Activated T-cell treated with anti-CD3 and anti-CD28 coated beads, Interleukin-2, amount 50 U/mL, for 4 hours (primary cell): Measurements from ENCODE around the gene RETN. TPM values are rescaled to one million over a fixed set of nuclear protein-coding genes. Genes with fewer than 3 reads are reported as not detected.

Experiments
- ATAC-seq, 2 donors: fragments of 200-7000 bp; cut with Tn5 transposase; one replicate each; pipeline ENCODE4 v1.10.0; 2021
- DNase-seq: peaks from one replicate; pipeline ENCODE4 v3.0.0-alpha.2; 2020
- H3K27me3 Mint-ChIP-seq: one replicate; pipeline ENCODE4 v1.8.0; 2021; ENCODE audit warnings: low read depth, mixed read lengths
- H3K36me3 Mint-ChIP-seq: one replicate; pipeline ENCODE4 v1.8.0; 2022; ENCODE audit warnings: mixed read lengths; ENCODE audit not compliant: insufficient read depth
- H3K4me1 Mint-ChIP-seq: one replicate; pipeline ENCODE4 v1.8.0; 2021; ENCODE audit warnings: low read depth, mixed read lengths
- H3K4me3 Mint-ChIP-seq: one replicate; pipeline ENCODE4 v1.8.0; 2021; ENCODE audit warnings: mild to moderate bottlenecking, moderate library complexity, mixed read lengths
- H3K9me3 Mint-ChIP-seq: one replicate; pipeline ENCODE4 v1.8.0; 2021; ENCODE audit warnings: mixed read lengths
- total RNA-seq, 3 donors: library from RNA; stranded (reverse); gene quantifications; one replicate each; pipeline ENCODE4 v1.2.1, GENCODE V29; 2021

RETN gene
- total RNA-seq, 3 donors from 2014 or later = not detected

DNA sequence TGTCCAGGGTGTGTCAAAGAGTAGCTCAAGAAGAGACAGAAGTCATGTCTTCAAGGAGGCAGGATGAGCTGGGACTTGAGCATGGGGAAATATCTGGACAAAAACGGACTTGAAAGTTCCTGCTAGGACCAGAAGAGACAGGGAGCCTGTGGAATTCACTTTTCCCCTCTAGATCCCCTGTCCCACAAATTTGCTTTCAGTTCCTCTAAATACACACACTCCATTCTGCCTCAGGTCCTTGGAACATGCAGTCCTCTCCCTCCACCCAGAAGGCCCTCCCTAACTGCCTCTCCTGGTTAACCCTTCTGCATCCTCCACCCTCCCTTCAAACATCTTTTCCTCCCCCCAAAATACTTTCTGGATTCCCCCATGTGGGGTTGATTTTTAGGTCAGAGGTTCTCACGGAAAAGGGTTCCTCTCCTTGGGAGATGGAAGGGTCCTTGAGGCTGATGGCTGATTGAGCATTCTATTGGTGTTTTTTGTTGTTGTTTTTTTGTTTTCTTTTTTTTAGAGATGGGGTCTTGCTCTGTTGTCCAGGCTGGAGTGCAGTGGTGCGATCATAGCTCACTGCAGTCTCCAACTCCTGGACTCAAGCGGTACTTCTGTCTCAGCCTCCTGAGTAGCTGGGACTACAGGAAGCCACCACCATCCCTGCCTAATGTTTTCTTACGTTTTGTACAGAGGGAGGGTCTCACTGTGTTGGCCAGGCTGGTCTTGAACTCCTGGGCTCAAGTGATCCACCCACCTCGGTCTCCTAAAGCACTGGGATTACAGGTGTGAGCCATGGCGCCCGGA lies 6.9 kb upstream of the RETN start:
- Mint-ChIP-seq H3K36me3 (no peaks in the 10 kb centered on the region), H3K4me3 (no peak overlapping the region), H3K27me3 (peaks cover 7% of the 10 kb centered on the region), H3K4me1 (peaks cover 12% of the 10 kb centered on the region), H3K9me3 (no peaks in the 10 kb centered on the region)
- ATAC-seq = no peak
- DNase-seq = no peak

DNA sequence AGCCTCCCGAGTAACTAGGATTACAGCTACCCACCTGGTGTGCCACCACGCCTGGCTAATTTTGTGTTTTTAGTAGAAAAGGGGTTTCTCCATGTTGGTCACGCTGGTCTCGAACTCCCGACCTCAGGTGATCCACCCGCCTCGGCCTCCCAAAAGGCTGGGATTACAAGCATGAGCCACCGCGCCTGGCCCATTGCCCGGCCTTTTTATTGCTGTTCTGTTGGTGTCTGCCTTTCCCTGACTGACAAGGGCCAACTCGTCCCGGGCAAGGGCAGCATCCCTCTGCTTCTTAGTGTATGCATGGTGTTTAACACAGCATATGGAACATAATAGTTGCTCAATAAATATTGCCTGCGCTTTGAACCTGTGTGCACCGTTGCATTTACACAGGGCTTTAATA lies 6.2 kb upstream of the RETN start:
- peaks cover 8% of the 10 kb centered on the region for H3K27me3 Mint-ChIP-seq
- H3K4me3 Mint-ChIP-seq = no peak overlapping the region
- DNase-seq = no peak
- no peak for ATAC-seq
- peaks cover 8% of the 10 kb centered on the region for H3K4me1 Mint-ChIP-seq
- H3K9me3 Mint-ChIP-seq = no peaks in the 10 kb centered on the region
- H3K36me3 Mint-ChIP-seq = no peaks in the 10 kb centered on the region

DNA sequence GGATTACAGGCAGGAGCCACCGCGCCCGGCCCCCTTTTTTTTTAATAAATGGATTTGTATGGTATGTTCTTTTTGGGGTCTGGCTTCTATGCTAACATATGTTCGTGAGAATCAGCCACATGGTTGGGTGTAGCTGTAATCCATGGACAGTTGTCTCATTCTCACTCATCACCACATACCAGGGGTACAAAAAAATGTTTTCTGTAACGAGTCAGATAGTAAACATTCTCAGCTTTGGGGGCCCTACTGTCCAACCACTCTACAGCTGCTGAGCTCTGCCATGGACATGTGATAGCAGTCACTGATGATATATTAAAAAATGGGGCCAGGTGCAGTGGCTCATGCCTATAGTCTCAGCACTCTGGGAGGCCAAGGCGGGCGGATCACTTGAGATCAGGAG lies 5.1 kb upstream of the RETN start:
- ATAC-seq (no peak), DNase-seq (no peak)
- Mint-ChIP-seq H3K27me3 (peaks cover 12% of the 10 kb centered on the region), H3K4me3 (no peak overlapping the region), H3K4me1 (no peaks in the 10 kb centered on the region), H3K36me3 (no peaks in the 10 kb centered on the region), H3K9me3 (no peaks in the 10 kb centered on the region)

DNA sequence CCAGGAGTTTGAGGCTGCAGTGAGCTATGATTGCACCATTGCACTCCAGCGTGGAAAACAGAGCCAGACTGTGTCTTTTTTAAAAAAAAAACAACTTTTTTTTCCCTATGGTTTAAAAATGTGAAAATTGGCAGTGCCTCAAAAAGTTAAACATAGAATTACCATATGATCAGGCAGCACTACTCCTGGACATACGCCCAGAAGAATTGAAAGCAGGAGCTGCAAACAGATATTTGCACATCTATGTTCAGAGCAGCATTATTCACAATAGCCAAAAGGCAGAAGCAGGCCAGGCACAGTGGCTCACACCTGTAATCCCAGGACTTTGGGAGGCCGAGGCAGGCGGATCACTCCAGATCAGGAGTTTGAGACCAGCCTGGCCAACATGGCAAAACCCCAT lies 3.8 kb upstream of the RETN start:
- Mint-ChIP-seq H3K36me3 (no peaks in the 10 kb centered on the region), H3K9me3 (no peaks in the 10 kb centered on the region), H3K27me3 (peaks cover 22% of the 10 kb centered on the region), H3K4me3 (no peak overlapping the region), H3K4me1 (peaks cover 4% of the 10 kb centered on the region)
- no peak for DNase-seq
- no peak for ATAC-seq

DNA sequence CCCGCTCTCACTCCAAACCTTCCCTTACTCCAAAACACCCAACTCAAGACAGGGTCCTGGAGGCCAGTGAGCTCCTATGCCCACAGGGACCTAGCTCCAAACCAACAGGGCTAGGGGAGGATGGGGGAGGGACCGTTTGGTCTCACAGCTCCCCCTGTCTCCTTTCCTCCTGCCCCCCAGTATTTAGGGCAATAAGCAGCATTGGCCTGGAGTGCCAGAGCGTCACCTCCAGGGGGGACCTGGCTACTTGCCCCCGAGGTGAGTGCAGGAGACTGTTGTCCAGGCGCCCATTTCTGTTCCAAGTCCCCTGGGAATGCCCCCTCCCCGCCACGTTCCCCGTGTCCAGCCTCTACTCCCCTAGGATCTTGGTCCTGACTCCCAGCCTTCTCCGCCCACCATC lies 792 bp downstream of the RETN start:
- H3K4me3 Mint-ChIP-seq = peak overlapping the region; percentile 52
- peaks cover 51% of the 10 kb centered on the region for H3K27me3 Mint-ChIP-seq
- no peaks in the 10 kb centered on the region for H3K36me3 Mint-ChIP-seq
- ATAC-seq = no peak
- peaks cover 14% of the 10 kb centered on the region for H3K4me1 Mint-ChIP-seq
- DNase-seq = no peak
- H3K9me3 Mint-ChIP-seq = no peaks in the 10 kb centered on the region

DNA sequence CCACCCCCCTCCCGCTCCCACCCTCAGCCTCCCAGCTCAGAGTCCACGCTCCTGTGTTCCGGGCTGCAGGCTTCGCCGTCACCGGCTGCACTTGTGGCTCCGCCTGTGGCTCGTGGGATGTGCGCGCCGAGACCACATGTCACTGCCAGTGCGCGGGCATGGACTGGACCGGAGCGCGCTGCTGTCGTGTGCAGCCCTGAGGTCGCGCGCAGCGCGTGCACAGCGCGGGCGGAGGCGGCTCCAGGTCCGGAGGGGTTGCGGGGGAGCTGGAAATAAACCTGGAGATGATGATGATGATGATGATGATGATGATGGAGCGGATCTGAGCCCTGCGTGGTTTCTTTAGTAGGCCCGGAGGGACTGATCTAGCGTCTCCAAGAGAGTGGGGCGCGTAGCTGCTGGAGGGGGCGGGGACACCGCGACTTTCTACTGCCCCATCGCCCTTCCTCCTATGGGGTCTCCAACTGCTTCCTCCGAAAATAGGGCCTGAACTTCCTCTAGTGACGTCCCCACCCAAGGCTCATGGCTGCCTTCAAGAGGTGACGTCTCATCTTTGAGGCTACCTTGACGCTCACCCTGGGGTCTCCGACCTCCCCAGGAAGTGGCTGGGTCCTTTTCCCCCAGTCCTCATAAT lies 1.4 kb downstream of the RETN start:
- H3K36me3 Mint-ChIP-seq = no peaks in the 10 kb centered on the region
- DNase-seq (no peak), ATAC-seq (peak; percentile 54 to 69)
- H3K9me3 Mint-ChIP-seq = no peaks in the 10 kb centered on the region
- peaks cover 15% of the 10 kb centered on the region for H3K4me1 Mint-ChIP-seq
- H3K4me3 Mint-ChIP-seq = peak overlapping the region; percentile 46
- H3K27me3 Mint-ChIP-seq = peaks cover 56% of the 10 kb centered on the region

DNA sequence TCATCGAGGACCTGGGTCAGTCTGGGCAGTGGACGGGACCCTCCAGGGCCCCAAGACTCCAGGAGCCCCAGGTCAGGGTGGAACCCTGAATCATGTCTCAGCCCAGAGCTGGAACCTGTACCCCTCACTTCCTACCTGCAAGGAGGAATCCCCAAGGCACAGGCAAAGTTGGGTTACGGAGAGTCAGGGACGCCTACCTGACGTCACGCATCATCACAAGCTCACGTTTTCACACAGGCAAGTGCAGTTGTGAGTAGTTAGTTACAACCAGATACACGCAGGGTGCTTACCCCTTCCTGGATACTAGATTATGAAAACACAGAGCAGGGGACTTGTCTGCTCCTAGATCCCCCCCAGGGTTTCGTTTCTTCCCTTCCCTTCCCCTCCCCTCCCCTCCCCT lies 1.9 kb downstream of the RETN start:
- DNase-seq = no peak
- Mint-ChIP-seq H3K36me3 (no peaks in the 10 kb centered on the region), H3K9me3 (no peaks in the 10 kb centered on the region), H3K27me3 (peaks cover 59% of the 10 kb centered on the region), H3K4me3 (peak overlapping the region; percentile 46), H3K4me1 (peaks cover 16% of the 10 kb centered on the region)
- ATAC-seq = no peak

DNA sequence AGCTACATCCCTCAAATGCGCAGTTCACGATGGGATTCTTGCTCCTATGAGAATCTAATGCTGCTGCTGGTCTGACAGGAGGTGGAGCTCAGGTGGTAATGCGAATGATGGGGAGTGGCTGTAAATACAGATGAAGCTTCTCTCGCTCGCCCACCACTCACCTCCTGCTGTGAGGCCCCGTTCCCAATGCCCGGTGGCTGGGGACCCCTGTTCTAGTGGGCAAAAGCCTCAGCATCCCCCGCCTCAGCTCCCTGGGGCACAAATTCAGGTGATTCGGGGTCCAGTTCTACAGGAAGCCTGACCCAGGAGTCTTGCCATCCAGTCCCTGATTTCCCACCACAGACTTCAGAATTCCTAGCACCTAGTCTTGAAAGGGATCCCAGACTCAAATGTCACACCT lies 3.7 kb downstream of the RETN start:
- no peak for DNase-seq
- no peaks in the 10 kb centered on the region for H3K9me3 Mint-ChIP-seq
- H3K4me3 Mint-ChIP-seq = no peak overlapping the region
- H3K27me3 Mint-ChIP-seq = peaks cover 65% of the 10 kb centered on the region
- H3K4me1 Mint-ChIP-seq = peaks cover 30% of the 10 kb centered on the region
- ATAC-seq = no peak
- H3K36me3 Mint-ChIP-seq = no peaks in the 10 kb centered on the region

DNA sequence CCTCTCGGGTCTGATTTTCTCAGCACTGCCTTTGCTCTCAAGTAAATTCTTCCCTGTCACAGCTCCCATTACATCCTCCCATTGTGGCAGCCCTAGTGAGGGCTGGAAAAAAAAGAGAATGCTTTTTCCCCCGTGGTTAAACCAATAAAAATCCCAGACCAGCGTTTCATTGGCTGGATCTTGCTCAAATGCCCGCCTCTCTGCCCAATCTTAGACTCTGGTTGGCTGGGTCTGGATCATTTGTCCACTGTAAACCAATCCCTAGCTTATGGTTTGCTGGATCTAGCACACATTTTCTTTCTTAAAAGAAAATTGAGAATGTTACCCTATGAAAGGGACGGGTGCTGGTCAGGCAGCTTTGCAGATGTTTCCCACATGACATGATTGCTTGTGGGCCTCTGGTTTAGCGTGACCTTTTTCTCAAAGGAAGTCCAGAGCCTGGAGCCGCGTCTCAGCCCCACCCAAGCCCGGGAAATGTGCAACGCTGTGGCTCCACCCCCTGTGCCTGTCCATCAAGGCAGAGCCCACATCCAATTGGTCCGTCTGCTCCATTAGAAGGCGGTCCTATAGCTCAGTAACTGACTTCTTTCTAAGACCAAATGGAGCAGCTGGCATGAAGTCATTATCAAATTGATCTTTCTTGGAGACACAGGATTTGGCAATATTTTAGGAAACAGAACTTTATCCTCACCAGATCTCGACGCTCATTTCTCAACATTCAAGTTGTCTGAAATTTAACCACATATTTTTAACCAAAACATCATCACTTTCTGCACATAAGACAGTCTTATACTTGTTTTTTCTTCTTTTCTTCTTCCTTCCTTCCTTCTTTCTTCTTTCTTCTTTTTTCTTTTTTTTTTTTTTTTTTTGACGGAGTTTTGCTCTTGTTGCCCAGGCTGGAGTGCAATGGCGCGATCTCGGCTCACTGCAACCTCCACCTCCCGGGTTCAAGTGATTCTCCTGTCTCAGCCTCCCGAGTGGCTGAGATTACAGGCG lies 5.5 kb downstream of the RETN start:
- H3K4me3 Mint-ChIP-seq = no peak overlapping the region
- H3K4me1 Mint-ChIP-seq = peaks cover 42% of the 10 kb centered on the region
- no peaks in the 10 kb centered on the region for H3K36me3 Mint-ChIP-seq
- H3K9me3 Mint-ChIP-seq = no peaks in the 10 kb centered on the region
- peaks cover 65% of the 10 kb centered on the region for H3K27me3 Mint-ChIP-seq
- DNase-seq (no peak), ATAC-seq (peak; percentile 38 to 49)

DNA sequence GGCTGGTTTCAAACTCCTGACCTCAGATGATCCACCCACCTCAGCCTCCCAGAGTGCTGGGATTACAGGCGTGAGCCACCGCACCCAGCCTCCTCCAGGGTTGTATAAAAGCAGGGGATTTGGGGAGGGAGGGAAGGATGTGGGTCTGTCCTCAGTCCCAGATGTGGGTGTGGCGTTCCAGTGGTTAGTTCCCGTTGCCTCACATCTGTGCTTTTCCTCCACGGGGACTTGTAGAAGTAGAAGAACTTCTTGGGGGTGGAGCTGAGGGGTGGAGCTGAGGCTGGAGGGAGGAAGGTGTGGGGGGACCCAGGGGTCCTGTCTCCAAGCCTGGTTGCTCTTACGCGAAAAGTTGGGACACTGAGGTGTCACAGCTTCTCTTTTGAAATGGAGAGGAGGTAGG lies 7.5 kb downstream of the RETN start:
- ATAC-seq (no peak), DNase-seq (no peak)
- Mint-ChIP-seq H3K36me3 (no peaks in the 10 kb centered on the region), H3K9me3 (no peaks in the 10 kb centered on the region), H3K4me3 (no peak overlapping the region), H3K4me1 (peaks cover 44% of the 10 kb centered on the region), H3K27me3 (peaks cover 51% of the 10 kb centered on the region)

DNA sequence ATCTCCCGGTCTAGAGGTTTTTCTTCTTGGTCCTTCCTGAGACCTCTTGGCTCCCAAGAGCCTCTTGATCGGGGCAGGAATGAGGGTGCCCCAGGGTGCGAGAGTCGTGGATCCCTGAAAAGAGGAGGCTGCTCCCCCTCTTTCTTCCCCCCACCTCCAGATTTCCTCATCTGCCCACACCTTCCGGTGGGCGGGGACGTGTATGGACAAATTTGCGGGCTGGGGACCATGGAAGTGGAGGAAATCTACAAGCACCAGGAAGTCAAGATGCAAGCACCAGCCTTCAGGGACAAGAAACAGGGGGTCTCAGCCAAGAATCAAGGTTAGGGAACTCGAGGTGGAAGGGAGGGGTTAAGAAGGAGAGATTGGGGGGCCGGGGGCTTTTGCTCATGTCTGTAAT lies 8.0 kb downstream of the RETN start, which contains the start of gene MCEMP1:
MCEMP1 (plus strand) TSS at position 237 of the 400 bp plus-strand sequence; CDS start at position 268, 31 bp downstream.
- H3K36me3 Mint-ChIP-seq = no peaks in the 10 kb centered on the region
- H3K9me3 Mint-ChIP-seq = no peaks in the 10 kb centered on the region
- H3K27me3 Mint-ChIP-seq = peaks cover 47% of the 10 kb centered on the region
- no peak for ATAC-seq
- no peak within 1 kb of the TSS for H3K4me3 Mint-ChIP-seq
- no peak for DNase-seq
- peaks cover 48% of the 10 kb centered on the region for H3K4me1 Mint-ChIP-seq

DNA sequence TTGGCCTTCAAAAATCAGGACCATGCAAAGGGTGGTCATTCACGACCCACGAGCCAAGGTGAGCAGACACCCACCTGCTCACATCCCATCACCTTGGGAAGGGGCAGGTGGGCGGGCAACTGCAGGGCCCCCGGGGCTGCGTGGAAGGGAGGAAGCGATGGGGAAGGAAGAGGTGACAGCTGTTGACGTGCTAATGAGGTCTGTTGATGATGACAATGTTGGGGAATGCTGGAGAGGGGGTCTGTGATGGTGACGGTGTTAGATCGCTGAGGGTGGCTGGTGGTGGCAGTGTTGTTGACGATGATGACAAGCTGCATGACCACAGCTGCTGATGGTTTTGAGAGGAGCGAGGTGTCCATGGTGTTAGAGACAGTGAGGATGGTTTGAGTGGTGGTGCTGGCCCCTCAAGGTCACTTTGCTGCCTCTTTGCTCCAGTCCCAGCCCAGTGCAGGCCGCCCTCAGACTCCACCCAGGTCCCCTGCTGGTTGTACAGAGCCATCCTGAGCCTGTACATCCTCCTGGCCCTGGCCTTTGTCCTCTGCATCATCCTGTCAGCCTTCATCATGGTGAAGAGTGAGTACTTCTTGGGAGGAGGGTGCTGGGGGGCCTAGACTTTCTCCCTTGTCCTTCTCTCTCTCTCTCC lies 8.9 kb downstream of the RETN start:
- H3K9me3 Mint-ChIP-seq = no peaks in the 10 kb centered on the region
- no peaks in the 10 kb centered on the region for H3K36me3 Mint-ChIP-seq
- H3K4me1 Mint-ChIP-seq = peaks cover 49% of the 10 kb centered on the region
- no peak for ATAC-seq
- H3K27me3 Mint-ChIP-seq = peaks cover 43% of the 10 kb centered on the region
- no peak for DNase-seq
- no peak overlapping the region for H3K4me3 Mint-ChIP-seq

DNA sequence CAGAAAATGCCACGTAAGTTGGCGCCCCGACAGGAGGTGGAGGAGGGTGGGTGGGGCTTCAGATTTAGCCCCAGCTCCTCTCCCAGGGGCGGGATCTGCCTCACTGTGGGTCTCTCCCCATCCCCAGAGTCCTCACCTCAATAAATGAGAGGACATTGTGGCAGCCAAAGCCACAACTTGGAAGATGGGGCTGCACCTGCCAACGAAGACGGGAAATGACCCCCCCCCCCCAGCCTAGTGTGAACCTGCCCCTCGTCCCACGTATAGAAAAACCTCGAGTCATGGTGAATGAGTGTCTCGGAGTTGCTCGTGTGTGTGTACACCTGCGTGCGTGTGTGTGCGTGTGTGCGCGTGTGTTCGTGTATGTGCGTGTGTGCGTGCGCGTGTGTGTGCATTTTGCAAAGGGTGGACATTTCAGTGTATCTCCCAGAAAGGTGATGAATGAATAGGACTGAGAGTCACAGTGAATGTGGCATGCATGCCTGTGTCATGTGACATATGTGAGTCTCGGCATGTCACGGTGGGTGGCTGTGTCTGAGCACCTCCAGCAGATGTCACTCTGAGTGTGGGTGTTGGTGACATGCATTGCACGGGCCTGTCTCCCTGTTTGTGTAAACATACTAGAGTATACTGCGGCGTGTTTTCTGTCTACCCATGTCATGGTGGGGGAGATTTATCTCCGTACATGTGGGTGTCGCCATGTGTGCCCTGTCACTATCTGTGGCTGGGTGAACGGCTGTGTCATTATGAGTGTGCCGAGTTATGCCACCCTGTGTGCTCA lies 10.3 kb downstream of the RETN start:
- DNase-seq (peak; percentile 55), ATAC-seq (peak; percentile 62 to 64)
- peaks cover 37% of the 10 kb centered on the region for H3K27me3 Mint-ChIP-seq
- peak overlapping the region; percentile 68 for H3K4me3 Mint-ChIP-seq
- peaks cover 49% of the 10 kb centered on the region for H3K4me1 Mint-ChIP-seq
- H3K36me3 Mint-ChIP-seq = no peaks in the 10 kb centered on the region
- no peaks in the 10 kb centered on the region for H3K9me3 Mint-ChIP-seq
